ENCODE measurements around the gene GRIN3A.

Gene GRIN3A

GRCh38 chr9:101691657-101692056 lies 46.8 kb downstream of the GRIN3A start:
- Histone ChIP-seq H3K4ac (ENCODE audit: low read length) (no peak overlapping the region), H3K4me2 (ENCODE audit: insufficient read depth, low read length, poor library complexity, severe bottlenecking) (no peak overlapping the region), H2BK15ac (ENCODE audit: low read length) (no peak overlapping the region), H2BK12ac (ENCODE audit: low read length) (no peak overlapping the region), H3K9me3 (replicated peaks in 1 of 2; ENCODE audit: control insufficient read depth in 2 of 2, insufficient read depth in 1 of 2, low read depth in 1 of 2, low read length in 2 of 2) (no peaks in the 10 kb centered on the region), H3K79me1 (ENCODE audit: low read depth, low read length) (no peaks in the 10 kb centered on the region), H2BK5ac (ENCODE audit: low read length) (no peak overlapping the region), H2BK120ac (ENCODE audit: low read depth, low read length) (no peak overlapping the region), H2AK5ac (ENCODE audit: low read depth, low read length) (no peak overlapping the region), H3K18ac (ENCODE audit: low read length) (no peak overlapping the region), H3K36me3 (replicated peaks in 1 of 2; ENCODE audit: control insufficient read depth in 2 of 2, insufficient read depth in 2 of 2, low read length in 2 of 2) (no peaks in the 10 kb centered on the region), H2AFZ (ENCODE audit: low read length) (no peak overlapping the region), H4K91ac (ENCODE audit: low read depth, low read length, poor library complexity) (no peak overlapping the region), H4K8ac (ENCODE audit: low read depth, low read length) (no peak overlapping the region), H3K23ac (ENCODE audit: low read depth, low read length, poor library complexity) (no peak overlapping the region), H3K27me3 (ENCODE audit: control insufficient read depth in 3 of 3, insufficient read depth in 3 of 3, low read depth in 1 of 3, low read length in 3 of 3) (no peaks in the 10 kb centered on the region), H3K4me3 (ENCODE audit: low read length in 2 of 2) (no peak overlapping the region), H3K9ac (ENCODE audit: low read depth, low read length, poor library complexity) (no peak overlapping the region), H3K27ac (replicated peaks; ENCODE audit: low read length) (no peak overlapping the region), H3K14ac (ENCODE audit: low read length) (no peak overlapping the region), H3K4me1 (ENCODE audit: control insufficient read depth in 2 of 2, insufficient read depth in 1 of 2, low read depth in 1 of 2, low read length in 2 of 2) (no peaks in the 10 kb centered on the region)
- DNase-seq (ENCODE audit: low spot score): no peak
- no CpG with 5 or more reads among the region's 2 CpGs for WGBS, 2 donors (ENCODE audit: extremely low coverage in 2 of 2, insufficient read length in 2 of 2, insufficient replicate concordance in 1 of 2)

GRCh38 chr9:101689039-101689438 lies 49.4 kb downstream of the GRIN3A start:
- no peak overlapping the region for H2BK120ac ChIP-seq (ENCODE audit: low read depth, low read length)
- no peaks in the 10 kb centered on the region for H3K27me3 ChIP-seq (ENCODE audit: control insufficient read depth in 3 of 3, insufficient read depth in 3 of 3, low read depth in 1 of 3, low read length in 3 of 3)
- H2AK5ac ChIP-seq (ENCODE audit: low read depth, low read length): no peak overlapping the region
- H3K23ac ChIP-seq (ENCODE audit: low read depth, low read length, poor library complexity): no peak overlapping the region
- no peak for DNase-seq (ENCODE audit: low spot score)
- no peak overlapping the region for H3K4me3 ChIP-seq (ENCODE audit: low read length in 2 of 2)
- H2BK12ac ChIP-seq (ENCODE audit: low read length): no peak overlapping the region
- H3K4me2 ChIP-seq (ENCODE audit: insufficient read depth, low read length, poor library complexity, severe bottlenecking): no peak overlapping the region
- no peak overlapping the region for H3K9ac ChIP-seq (ENCODE audit: low read depth, low read length, poor library complexity)
- no peak overlapping the region for H3K4ac ChIP-seq (ENCODE audit: low read length)
- H3K18ac ChIP-seq (ENCODE audit: low read length): no peak overlapping the region
- no peaks in the 10 kb centered on the region for H3K9me3 ChIP-seq (replicated peaks in 1 of 2; ENCODE audit: control insufficient read depth in 2 of 2, insufficient read depth in 1 of 2, low read depth in 1 of 2, low read length in 2 of 2)
- no peak overlapping the region for H3K27ac ChIP-seq (replicated peaks; ENCODE audit: low read length)
- H2BK15ac ChIP-seq (ENCODE audit: low read length): no peak overlapping the region
- no peak overlapping the region for H4K8ac ChIP-seq (ENCODE audit: low read depth, low read length)
- H2AFZ ChIP-seq (ENCODE audit: low read length): no peak overlapping the region
- H2BK5ac ChIP-seq (ENCODE audit: low read length): no peak overlapping the region
- H3K14ac ChIP-seq (ENCODE audit: low read length): no peak overlapping the region
- no CpG with 5 or more reads among the region's 2 CpGs for WGBS, 2 donors (ENCODE audit: extremely low coverage in 2 of 2, insufficient read length in 2 of 2, insufficient replicate concordance in 1 of 2)
- no peak overlapping the region for H4K91ac ChIP-seq (ENCODE audit: low read depth, low read length, poor library complexity)
- no peaks in the 10 kb centered on the region for H3K79me1 ChIP-seq (ENCODE audit: low read depth, low read length)
- H3K4me1 ChIP-seq (ENCODE audit: control insufficient read depth in 2 of 2, insufficient read depth in 1 of 2, low read depth in 1 of 2, low read length in 2 of 2): no peaks in the 10 kb centered on the region
- H3K36me3 ChIP-seq (replicated peaks in 1 of 2; ENCODE audit: control insufficient read depth in 2 of 2, insufficient read depth in 2 of 2, low read length in 2 of 2): no peaks in the 10 kb centered on the region

DNA sequence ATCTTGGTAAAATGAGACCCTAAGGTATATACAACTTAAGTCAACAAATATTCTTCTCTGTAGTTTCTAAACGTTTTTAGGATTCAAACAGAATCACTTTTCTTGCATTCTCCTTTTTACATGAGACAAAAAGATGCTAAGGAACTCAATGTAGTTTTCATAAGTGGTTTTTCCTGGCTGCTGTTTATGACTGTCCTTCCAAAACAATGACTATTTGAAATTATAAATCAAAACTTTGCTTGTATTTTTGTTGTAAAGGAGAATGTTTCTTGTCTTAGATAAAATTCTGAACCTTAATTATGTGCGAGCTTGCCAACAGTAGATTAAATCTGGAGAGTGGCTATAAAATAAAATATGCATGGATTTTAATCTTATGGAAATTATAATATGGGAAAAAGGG lies 53.8 kb downstream of the GRIN3A start:
- no peak overlapping the region for H2BK12ac ChIP-seq (ENCODE audit: low read length)
- H2AFZ ChIP-seq (ENCODE audit: low read length): no peak overlapping the region
- no peak overlapping the region for H2BK120ac ChIP-seq (ENCODE audit: low read depth, low read length)
- no peak overlapping the region for H2BK15ac ChIP-seq (ENCODE audit: low read length)
- H3K27ac ChIP-seq (replicated peaks; ENCODE audit: low read length): no peak overlapping the region
- H3K23ac ChIP-seq (ENCODE audit: low read depth, low read length, poor library complexity): no peak overlapping the region
- H3K9ac ChIP-seq (ENCODE audit: low read depth, low read length, poor library complexity): no peak overlapping the region
- H3K4me2 ChIP-seq (ENCODE audit: insufficient read depth, low read length, poor library complexity, severe bottlenecking): no peak overlapping the region
- H3K27me3 ChIP-seq (ENCODE audit: control insufficient read depth in 3 of 3, insufficient read depth in 3 of 3, low read depth in 1 of 3, low read length in 3 of 3): no peaks in the 10 kb centered on the region
- H2AK5ac ChIP-seq (ENCODE audit: low read depth, low read length): no peak overlapping the region
- H3K36me3 ChIP-seq (replicated peaks in 1 of 2; ENCODE audit: control insufficient read depth in 2 of 2, insufficient read depth in 2 of 2, low read length in 2 of 2): no peaks in the 10 kb centered on the region
- H3K79me1 ChIP-seq (ENCODE audit: low read depth, low read length): no peaks in the 10 kb centered on the region
- H4K91ac ChIP-seq (ENCODE audit: low read depth, low read length, poor library complexity): no peak overlapping the region
- WGBS, 2 donors (ENCODE audit: extremely low coverage in 2 of 2, insufficient read length in 2 of 2, insufficient replicate concordance in 1 of 2): no CpG with 5 or more reads among the region's 2 CpGs
- H3K18ac ChIP-seq (ENCODE audit: low read length): no peak overlapping the region
- H3K14ac ChIP-seq (ENCODE audit: low read length): no peak overlapping the region
- no peak overlapping the region for H3K4me3 ChIP-seq (ENCODE audit: low read length in 2 of 2)
- H4K8ac ChIP-seq (ENCODE audit: low read depth, low read length): no peak overlapping the region
- peaks cover 0 to 2% of the 10 kb centered on the region in 2 donors for H3K4me1 ChIP-seq (ENCODE audit: control insufficient read depth in 2 of 2, insufficient read depth in 1 of 2, low read depth in 1 of 2, low read length in 2 of 2)
- no peak overlapping the region for H3K4ac ChIP-seq (ENCODE audit: low read length)
- H2BK5ac ChIP-seq (ENCODE audit: low read length): no peak overlapping the region
- no peaks in the 10 kb centered on the region for H3K9me3 ChIP-seq (replicated peaks in 1 of 2; ENCODE audit: control insufficient read depth in 2 of 2, insufficient read depth in 1 of 2, low read depth in 1 of 2, low read length in 2 of 2)
- DNase-seq (ENCODE audit: low spot score): no peak

DNA sequence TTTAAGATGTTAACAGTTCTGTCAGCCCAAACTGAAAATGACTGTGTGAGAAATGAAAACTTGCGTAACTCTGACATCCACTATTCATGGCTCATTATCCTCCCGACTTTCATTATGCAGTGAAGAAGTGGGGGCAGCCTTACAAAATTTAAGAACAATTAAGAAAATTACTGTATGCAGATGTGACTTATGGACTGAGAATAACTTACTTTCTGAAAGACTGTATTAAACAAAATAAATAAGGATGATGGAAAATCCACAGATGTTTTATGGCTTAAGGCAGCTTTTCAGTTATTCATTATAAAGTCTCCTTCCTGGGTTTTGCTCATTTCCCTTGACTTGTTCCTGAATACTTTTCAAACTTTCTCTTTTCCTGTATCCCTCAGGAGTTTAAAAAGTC lies 55.2 kb downstream of the GRIN3A start:
- no CpG with 5 or more reads among the region's 2 CpGs for WGBS, 2 donors (ENCODE audit: extremely low coverage in 2 of 2, insufficient read length in 2 of 2, insufficient replicate concordance in 1 of 2)
- Histone ChIP-seq H3K18ac (ENCODE audit: low read length) (no peak overlapping the region), H2BK120ac (ENCODE audit: low read depth, low read length) (no peak overlapping the region), H3K9me3 (replicated peaks in 1 of 2; ENCODE audit: control insufficient read depth in 2 of 2, insufficient read depth in 1 of 2, low read depth in 1 of 2, low read length in 2 of 2) (no peaks in the 10 kb centered on the region), H3K27me3 (ENCODE audit: control insufficient read depth in 3 of 3, insufficient read depth in 3 of 3, low read depth in 1 of 3, low read length in 3 of 3) (no peaks in the 10 kb centered on the region), H2BK12ac (ENCODE audit: low read length) (no peak overlapping the region), H3K79me1 (ENCODE audit: low read depth, low read length) (no peaks in the 10 kb centered on the region), H3K23ac (ENCODE audit: low read depth, low read length, poor library complexity) (no peak overlapping the region), H2AFZ (ENCODE audit: low read length) (no peak overlapping the region), H3K4me2 (ENCODE audit: insufficient read depth, low read length, poor library complexity, severe bottlenecking) (no peak overlapping the region), H2AK5ac (ENCODE audit: low read depth, low read length) (no peak overlapping the region), H3K9ac (ENCODE audit: low read depth, low read length, poor library complexity) (no peak overlapping the region), H2BK15ac (ENCODE audit: low read length) (no peak overlapping the region), H3K4ac (ENCODE audit: low read length) (no peak overlapping the region), H4K8ac (ENCODE audit: low read depth, low read length) (no peak overlapping the region), H3K36me3 (replicated peaks in 1 of 2; ENCODE audit: control insufficient read depth in 2 of 2, insufficient read depth in 2 of 2, low read length in 2 of 2) (no peaks in the 10 kb centered on the region), H4K91ac (ENCODE audit: low read depth, low read length, poor library complexity) (no peak overlapping the region), H2BK5ac (ENCODE audit: low read length) (no peak overlapping the region), H3K14ac (ENCODE audit: low read length) (no peak overlapping the region), H3K4me3 (ENCODE audit: low read length in 2 of 2) (no peak overlapping the region), H3K4me1 (ENCODE audit: control insufficient read depth in 2 of 2, insufficient read depth in 1 of 2, low read depth in 1 of 2, low read length in 2 of 2) (peaks cover 0 to 2% of the 10 kb centered on the region in 2 donors), H3K27ac (replicated peaks; ENCODE audit: low read length) (no peak overlapping the region)
- no peak for DNase-seq (ENCODE audit: low spot score)

Measured in neuronal stem cell (in vitro differentiated cells).